K562 (cell line): ENCODE measurements around the gene SPAG4. TPM values are rescaled to one million over a fixed set of nuclear protein-coding genes. Genes with fewer than 3 reads are reported as not detected.

Experiments
- ATAC-seq: fragments of 200-7000 bp; cut with Tn5 transposase; 3 replicates; pipeline ENCODE4 v1.9.1; 2020; ENCODE audit warnings: moderate library complexity
- BruUV-seq: library from RNA; stranded (reverse); fragments of 400-500 nt; replicated peaks from 2 replicates; lab custom pipeline; 2021; lab: Mats Ljungman, UMichigan
- CTCF ChIA-PET: fragments of 300-600 bp; formaldehyde crosslinking; extraction: SDS; loops from one replicate; lab custom pipeline; 2021; ENCODE audit warnings: low intra/inter-chr PET ratio; lab: Yijun Ruan, JAX
- POLR2A ChIA-PET: fragments of 300-600, 350-650 bp; sonication (Branson Sonifier 250); formaldehyde crosslinking; extraction: SDS; loops from one replicate; lab custom pipeline; 2021; ENCODE audit warnings: antibody characterized with exemption, inconsistent platforms; lab: Yijun Ruan, JAX
- DNase-seq, 4 experiments: peaks; one replicate each; pipeline versions ENCODE4 v3.0.0 to v3.0.0-alpha.2; 2011 to 2018; ENCODE audit warnings: low spot score in 3 of 4, mixed read lengths in 3 of 4; ENCODE audit errors: extremely low read depth in 1 of 4
- FAIRE-seq: peaks from 2 replicates; lab custom pipeline; 2011; peaks lifted over from hg19 to GRCh38; lab: Jason Lieb, UNC
- H2AFZ ChIP-seq: 2 replicates; pipeline ENCODE4 v1.6.0; 2011; ENCODE audit warnings: low read depth, low read length, control low read depth, inconsistent platforms
- H3K27ac ChIP-seq: fragments of 200-600 bp; 3 replicates; pipeline ENCODE4 v1.8.0; 2011; ENCODE audit warnings: low read depth, mild to moderate bottlenecking, control low read depth, inconsistent platforms, low read length, moderate library complexity, mixed read lengths; ENCODE audit errors: extremely low read depth
- H3K27me3 ChIP-seq, 2 experiments: fragments of 300-600 bp in 1 of 2; 2 replicates in 1 of 2; 3 replicates in 1 of 2; pipeline versions ENCODE4 v1.6.0 to v1.8.0; 2011; ENCODE audit warnings: inconsistent platforms in 2 of 2, low read length in 2 of 2, mild to moderate bottlenecking in 1 of 2, mixed read lengths in 1 of 2, moderate library complexity in 1 of 2; ENCODE audit not compliant: control insufficient read depth in 2 of 2, insufficient read depth in 2 of 2
- H3K36me3 ChIP-seq: fragments of 300-600 bp; 3 replicates; pipeline ENCODE4 v1.8.0; 2011; ENCODE audit warnings: mild to moderate bottlenecking, low read length, inconsistent platforms; ENCODE audit not compliant: control insufficient read depth, insufficient read depth
- H3K4me1 ChIP-seq, 2 experiments: fragments of 200-600 bp in 1 of 2; replicated peaks in 1 of 2; 2 replicates in 1 of 2; 3 replicates in 1 of 2; pipeline versions ENCODE4 v1.5.1 to v1.8.0; 2011; ENCODE audit warnings: inconsistent platforms in 2 of 2, low read length in 2 of 2, mild to moderate bottlenecking in 1 of 2, mixed read lengths in 1 of 2, moderate library complexity in 1 of 2; ENCODE audit not compliant: control insufficient read depth in 2 of 2, insufficient read depth in 2 of 2
- H3K4me2 ChIP-seq: 2 replicates; pipeline ENCODE4 v1.6.1; 2011; ENCODE audit warnings: low read length, control low read depth, inconsistent platforms, mixed read lengths; ENCODE audit not compliant: insufficient read depth
- H3K4me3 ChIP-seq: fragments of 200-600 bp; sonication (generic), shearing (Covaris generic); 2 replicates; pipeline ENCODE4 v1.5.1; 2016; ENCODE audit warnings: control low read depth, inconsistent platforms
- H3K79me2 ChIP-seq: fragments of 200-600 bp; 3 replicates; pipeline ENCODE4 v1.8.0; 2011; ENCODE audit warnings: low read length, inconsistent platforms; ENCODE audit not compliant: control insufficient read depth, insufficient read depth
- H3K9ac ChIP-seq, 2 experiments: 2 replicates each; pipeline versions ENCODE4 v1.6.0 to v1.6.1; 2011; ENCODE audit warnings: low read depth in 2 of 2, low read length in 2 of 2, control low read depth in 1 of 2, inconsistent platforms in 1 of 2, mild to moderate bottlenecking in 1 of 2, mixed read lengths in 1 of 2; ENCODE audit not compliant: insufficient read depth in 1 of 2
- H3K9me1 ChIP-seq: one replicate; pipeline ENCODE4 v1.6.0; 2011; ENCODE audit warnings: inconsistent platforms, mild to moderate bottlenecking, low read length, moderate library complexity; ENCODE audit not compliant: control insufficient read depth, insufficient read depth
- H3K9me3 ChIP-seq: replicated peaks from 2 replicates; pipeline ENCODE4 v1.5.1; 2011; ENCODE audit warnings: low read depth, low read length, inconsistent platforms; ENCODE audit not compliant: control insufficient read depth, insufficient read depth
- H4K20me1 ChIP-seq: replicated peaks from 2 replicates; pipeline ENCODE4 v1.6.1; 2011; ENCODE audit warnings: low read length, inconsistent platforms, mixed read lengths; ENCODE audit not compliant: control insufficient read depth, insufficient read depth
- BCOR ChIP-seq: fragments of 450-650 bp; IDR thresholded peaks from 2 replicates; pipeline ENCODE4 v1.6.1; 2016
- CBFA2T3 ChIP-seq: fragments of 450-650 bp; IDR thresholded peaks from 2 replicates; pipeline ENCODE4 v1.6.1; 2017
- MIER1 ChIP-seq: fragments of 450-650 bp; IDR thresholded peaks from 2 replicates; pipeline ENCODE4 v1.6.1; 2016; ENCODE audit warnings: antibody characterized with exemption, mild to moderate bottlenecking, low read depth
- NBN ChIP-seq: fragments of 450-650 bp; IDR thresholded peaks from 2 replicates; pipeline ENCODE4 v1.6.1; 2016; ENCODE audit warnings: low read depth, mild to moderate bottlenecking
- NCOA6 ChIP-seq: fragments of 450-650 bp; IDR thresholded peaks from 2 replicates; pipeline ENCODE4 v1.6.1; 2017; ENCODE audit warnings: mild to moderate bottlenecking
- NFIX ChIP-seq: fragments of 250-450 bp; sonication (Bioruptor Pico); IDR thresholded peaks from 2 replicates; pipeline ENCODE4 v1.4.0; 2020; ENCODE audit warnings: low read depth, mild to moderate bottlenecking, moderate library complexity
- PCBP2 ChIP-seq: fragments of 200-400 bp; formaldehyde crosslinking; IDR thresholded peaks from 2 replicates; pipeline ENCODE4 v1.6.1; 2018; ENCODE audit warnings: low read length, low read depth, mild to moderate bottlenecking, moderate library complexity; ENCODE audit not compliant: poor library complexity, severe bottlenecking
- PHTF2 ChIP-seq: fragments of 250-450 bp; sonication (Bioruptor Pico); IDR thresholded peaks from 2 replicates; pipeline ENCODE4 v1.5.0; 2021; ENCODE audit warnings: mild to moderate bottlenecking
- SRSF9 ChIP-seq: fragments of 200-400 bp; formaldehyde crosslinking; IDR thresholded peaks from 2 replicates; pipeline ENCODE4 v1.6.1; 2017; ENCODE audit warnings: low read depth, low read length, borderline replicate concordance
- TAF1 ChIP-seq: IDR thresholded peaks from 2 replicates; pipeline ENCODE4 v1.6.1; 2011; ENCODE audit warnings: mild to moderate bottlenecking, low read length, moderate library complexity; ENCODE audit not compliant: insufficient read depth, control insufficient read depth, severe bottlenecking; ENCODE audit errors: extremely low read depth
- ZFP1 ChIP-seq: fragments of 450-650 bp; formaldehyde crosslinking; IDR thresholded peaks from 2 replicates; pipeline ENCODE4 v1.4.0; 2020; ENCODE audit warnings: mild to moderate bottlenecking, mixed read lengths
- ZNF589 ChIP-seq: fragments of 200-800 bp; sonication (Bioruptor generic); IDR thresholded peaks from 2 replicates; pipeline ENCODE4 v1.6.1; 2016; ENCODE audit warnings: low read depth, missing genetic modification characterization, missing compliant biosample characterization
- WGBS: fragments of 100-300 bp; shearing (Covaris generic); methylation state at CpG from one replicate; pipeline ENCODE4 v1.1.6; 2016; ENCODE audit warnings: low coverage, mixed read lengths; ENCODE audit not compliant: insufficient coverage; ENCODE audit errors: missing lambda C conversion rate; 5-methylcytosine and 5-hydroxymethylcytosine counted together
- in situ Hi-C: fragments of 300-500 bp; cut with MboI; formaldehyde crosslinking; loops from 4 replicates; pipeline ENCODE4 v1.15.0; 2018; ENCODE audit warnings: inconsistent platforms, mixed read lengths
- intact Hi-C: fragments of 100-400 bp; cut with micrococcal nuclease; formaldehyde crosslinking; loops from 2 replicates; pipeline ENCODE4 v1.14.2; 2022
- polyA plus RNA-seq, 8 experiments: library from polyadenylated mRNA; depleted of rRNA in 4 of 8; stranded (reverse) in 5 of 8; unstranded in 3 of 8; fragments of >200 nt; fragmentation: Nextera tagmentation in 2 of 8; fragmentation: Illumina TruSeq in 1 of 8; extraction: Ambion mirVana in 2 of 8; extraction: Trizol in 1 of 8; gene quantifications; 2 replicates each; pipeline versions ENCODE4 v1.2.1 to v1.2.3, GENCODE V29; 2011 to 2014; ENCODE audit warnings: inconsistent platforms in 1 of 8, missing spikeins in 1 of 8
- total RNA-seq, 7 experiments: library from RNA; depleted of rRNA in 6 of 7; stranded (reverse); fragments of >200 nt in 6 of 7; fragmentation: Illumina TruSeq in 2 of 7; extraction: Trizol in 2 of 7; gene quantifications; 2 replicates each; pipeline versions ENCODE4 v1.2.1 to v1.2.3, GENCODE V29; 2011 to 2021; ENCODE audit warnings: low replicate concordance in 1 of 7
- TF ChIP-seq, protein P1 (sequence below), 2 experiments: fragments of 450-650 bp; IDR thresholded peaks; 2 replicates each; pipeline ENCODE4 v1.6.1; 2016

Gene SPAG4
- total and polyA plus RNA-seq, 9 of the 15 experiments (the other 6 are each of a cell fraction or from before 2014, with no cell fraction given), result 1.6 to 11.4 (median 4.6) TPM

DNA sequence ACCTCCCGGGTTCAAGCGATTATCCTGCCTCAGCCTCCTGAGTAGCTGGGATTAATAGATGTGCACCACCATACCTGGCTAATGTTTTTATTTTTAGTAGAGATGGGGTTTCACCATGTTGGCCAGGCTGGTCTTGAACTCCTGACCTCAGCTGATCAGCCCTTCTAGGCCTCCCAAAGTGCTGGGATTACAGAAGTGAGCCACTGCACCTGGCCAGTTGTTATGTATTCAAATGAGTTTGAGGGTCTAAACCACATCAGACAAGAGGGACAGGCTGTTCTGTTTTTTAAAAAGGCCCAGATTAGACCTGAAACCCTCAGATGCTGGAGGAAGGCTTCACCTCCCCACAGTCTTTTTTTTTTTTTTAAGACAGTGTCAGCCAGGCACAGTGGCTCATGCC lies 4.1 kb upstream of the SPAG4 start:
- TF ChIP-seq BCOR (0 out of 2 replicates have a peak, but pooled peaks have one; percentile 3), NBN (no peak)
- no peak overlapping the region for H3K27ac ChIP-seq
- H3K4me1 ChIP-seq, result peaks cover 15 to 31% of the 10 kb centered on the region in 2 experiments; a peak in 4 of 5 replicates
- no peaks in the 10 kb centered on the region for H3K9me1 ChIP-seq
- ATAC-seq, result no peak
- H4K20me1 ChIP-seq, result no peaks in the 10 kb centered on the region
- intact Hi-C loops (loop anchor here (10.0 kb wide), 1 partner anchor 147 kb away; no protein-coding TSS in a partner anchor), in situ Hi-C loops (no loop called here)
- H3K36me3 ChIP-seq, result no peaks in the 10 kb centered on the region
- FAIRE-seq, result no peak
- no peak overlapping the region; a peak in 1 of 4 replicates for H3K9ac ChIP-seq
- CTCF ChIA-PET, result no interaction called here
- no peak overlapping the region for H3K4me3 ChIP-seq
- no TSS peak for BruUV-seq
- 60% methylated on average over 1 of the region's 2 CpGs for WGBS
- H2AFZ ChIP-seq, result peak overlapping the region; percentile 12; the same call in 1 of the 2 replicates
- no peak for DNase-seq
- H3K27me3 ChIP-seq, result no peaks in the 10 kb centered on the region
- no peaks in the 10 kb centered on the region for H3K9me3 ChIP-seq
- H3K4me2 ChIP-seq, result no peak overlapping the region
- POLR2A ChIA-PET, result interaction anchor here (0.6 to 0.9 kb wide), 5 partner anchors 10 to 109 kb away, joined by 3 read pairs; no protein-coding TSS in a partner anchor
- H3K79me2 ChIP-seq, result no peaks in the 10 kb centered on the region

DNA sequence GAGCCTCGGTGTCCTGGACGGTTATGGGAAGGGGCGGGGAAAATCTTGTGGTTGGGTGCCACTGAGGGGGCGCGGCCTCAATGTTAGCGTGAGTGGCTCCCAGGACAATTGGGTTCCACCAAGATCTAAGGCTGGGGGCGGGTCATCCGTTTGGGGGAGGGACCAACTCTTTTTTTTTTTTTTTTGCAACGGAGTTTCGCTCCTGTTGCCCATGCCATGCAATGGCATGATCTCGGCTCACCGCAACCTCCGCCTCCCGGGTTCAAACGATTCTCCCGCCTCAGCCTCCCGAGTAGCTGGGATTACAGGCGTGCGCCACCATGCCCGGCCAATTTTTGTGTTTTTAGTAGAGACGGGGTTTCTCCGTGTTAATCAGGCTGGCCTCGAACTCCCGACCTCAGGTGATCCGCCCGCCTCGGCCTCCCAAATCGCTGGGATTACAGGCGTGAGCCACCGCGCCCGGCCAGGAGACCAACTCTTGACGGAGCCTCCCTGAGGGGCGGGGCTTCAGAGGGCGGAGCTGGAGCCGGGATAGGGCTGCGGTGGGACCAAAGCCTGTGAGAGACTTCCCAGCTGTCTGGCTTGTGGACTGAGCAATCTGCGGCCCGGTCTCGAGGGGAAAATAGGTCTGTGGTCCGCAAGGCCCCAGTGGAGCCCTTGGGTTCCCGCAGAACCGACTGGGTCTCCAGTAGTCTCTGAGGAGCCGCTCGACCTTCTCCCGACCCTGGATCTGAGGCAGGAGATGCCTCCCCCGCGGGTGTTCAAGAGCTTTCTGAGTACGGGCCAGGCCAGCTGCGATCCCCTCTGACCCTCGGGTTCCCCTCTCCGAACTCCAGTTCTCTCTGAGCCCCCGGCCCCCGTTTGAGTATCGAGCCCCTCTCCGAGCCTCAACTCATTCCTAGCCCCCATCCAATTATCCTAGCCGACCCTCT lies 1.1 kb downstream of the SPAG4 start:
- TSS peak; percentile 58 for BruUV-seq
- POLR2A ChIA-PET, result interaction anchor here (0.6 to 2.2 kb wide), 28 partner anchors 9 to 155 kb away, joined by 3 to 9 read pairs (median 4); partner anchors contain the start of genes CPNE1, NFS1, RBM12 and RBM39
- H3K79me2 ChIP-seq, result 0 out of 3 replicates have a peak, but pooled peaks cover 4% of the 10 kb centered on the region
- no peaks in the 10 kb centered on the region for H3K9me1 ChIP-seq
- H3K27me3 ChIP-seq, result no peaks in the 10 kb centered on the region
- H3K36me3 ChIP-seq, result 0 out of 3 replicates have a peak, but pooled peaks cover 4% of the 10 kb centered on the region
- peak overlapping the region; percentile 84 for H3K27ac ChIP-seq
- H3K4me2 ChIP-seq, result peak overlapping the region; percentile 75
- H2AFZ ChIP-seq, result peak overlapping the region; percentile 86
- no peaks in the 10 kb centered on the region for H3K9me3 ChIP-seq
- CTCF ChIA-PET, result interaction anchor here (0.8 kb wide), 1 partner anchor 50 kb away, joined by 3 read pairs; no protein-coding TSS in a partner anchor
- no peaks in the 10 kb centered on the region for H4K20me1 ChIP-seq
- in situ Hi-C loops (no loop called here), intact Hi-C loops (loop anchor here (2.0 to 10.0 kb wide), 3 partner anchors 46 to 152 kb away; partner anchors contain the start of genes CPNE1, NFS1, RBM12 and ROMO1)
- WGBS, result 2% methylated on average over 44 of the region's 57 CpGs
- peak overlapping the region; percentile 42 for H3K4me3 ChIP-seq
- H3K4me1 ChIP-seq, result peaks cover 7 to 39% of the 10 kb centered on the region in 2 experiments; a peak in 4 of 5 replicates
- DNase-seq (peak; percentile 87 to 100 (median 89)), ATAC-seq (peak; percentile 85), FAIRE-seq (peak; percentile 99)
- H3K9ac ChIP-seq, result peak overlapping the region; percentile 55 to 94
- TF ChIP-seq CBFA2T3 (no peak), PCBP2 (no peak), PHTF2 (no peak), SRSF9 (no peak), MIER1 (peak; percentile 67; the same call in 1 of the 2 replicates), ZNF589 (no peak), TAF1 (no peak), NFIX (CRISPR knock-in tag) (no peak), ZFP1 (no peak), NCOA6 (no peak)
- TF ChIP-seq, protein P1, sequence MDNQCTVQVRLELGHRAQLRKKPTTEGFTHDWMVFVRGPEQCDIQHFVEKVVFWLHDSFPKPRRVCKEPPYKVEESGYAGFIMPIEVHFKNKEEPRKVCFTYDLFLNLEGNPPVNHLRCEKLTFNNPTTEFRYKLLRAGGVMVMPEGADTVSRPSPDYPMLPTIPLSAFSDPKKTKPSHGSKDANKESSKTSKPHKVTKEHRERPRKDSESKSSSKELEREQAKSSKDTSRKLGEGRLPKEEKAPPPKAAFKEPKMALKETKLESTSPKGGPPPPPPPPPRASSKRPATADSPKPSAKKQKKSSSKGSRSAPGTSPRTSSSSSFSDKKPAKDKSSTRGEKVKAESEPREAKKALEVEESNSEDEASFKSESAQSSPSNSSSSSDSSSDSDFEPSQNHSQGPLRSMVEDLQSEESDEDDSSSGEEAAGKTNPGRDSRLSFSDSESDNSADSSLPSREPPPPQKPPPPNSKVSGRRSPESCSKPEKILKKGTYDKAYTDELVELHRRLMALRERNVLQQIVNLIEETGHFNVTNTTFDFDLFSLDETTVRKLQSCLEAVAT (IDR thresholded peaks at IDR 0.05), result peak; percentile 66 to 69; a peak in 1 of 4 replicates
